HG03196 (cell line): Measurements from ENCODE around the gene LIN9.
"Not testable (repeated sequence)": the region's sequence is repeated elsewhere in the genome, so short reads cannot be mapped to it uniquely, and the experiment has no call there.

Experiments used
- ATAC-seq: cut with Tn5 transposase; IDR thresholded peaks from one replicate; pipeline ENCODE4 v1.9.1; 2021; ENCODE audit not compliant: unreplicated experiment

Gene LIN9

GRCh38 chr1:226308723-226309397 is at the start of gene LIN9:
LIN9 (minus strand) TSS chr1:226309164; CDS start chr1:226309139, 25 bp downstream.
- ATAC-seq: peak; percentile 73

- ATAC-seq: no peak
Observed at GRCh38 chr1:226357416-226357815, 48.5 kb upstream of the LIN9 start.

- peak; percentile 49 for ATAC-seq
Observed at GRCh38 chr1:226355669-226356551, 46.9 kb upstream of the LIN9 start.

GRCh38 chr1:226355016-226355415 is 46.1 kb upstream of the LIN9 start:
- no peak for ATAC-seq

- ATAC-seq: no peak
Observed at GRCh38 chr1:226353698-226354525, 44.9 kb upstream of the LIN9 start.

- ATAC-seq: no peak
Observed at GRCh38 chr1:226351709-226352108, 42.7 kb upstream of the LIN9 start.

- no peak for ATAC-seq
Observed at GRCh38 chr1:226350519-226350865, 41.5 kb upstream of the LIN9 start.

GRCh38 chr1:226349801-226350518 is 41.0 kb upstream of the LIN9 start:
- ATAC-seq: no peak

- ATAC-seq: no peak
Observed at GRCh38 chr1:226349081-226349480, 40.1 kb upstream of the LIN9 start.

GRCh38 chr1:226344441-226345259 is 35.7 kb upstream of the LIN9 start:
- ATAC-seq: no peak

GRCh38 chr1:226342656-226343055 is 33.7 kb upstream of the LIN9 start:
- no peak for ATAC-seq

- ATAC-seq: not testable (repeated sequence)
Observed at GRCh38 chr1:226340111-226340510, 31.1 kb upstream of the LIN9 start.

GRCh38 chr1:226337276-226337875 is 28.4 kb upstream of the LIN9 start:
- no peak for ATAC-seq

- ATAC-seq: no peak
Observed at GRCh38 chr1:226335661-226336060, 26.7 kb upstream of the LIN9 start.

- ATAC-seq: peak; percentile 48
Observed at GRCh38 chr1:226332947-226333346, 24.0 kb upstream of the LIN9 start.

- ATAC-seq: no peak
Observed at GRCh38 chr1:226329237-226329636, 20.3 kb upstream of the LIN9 start.

GRCh38 chr1:226327761-226328162 is 18.8 kb upstream of the LIN9 start:
- ATAC-seq: no peak

- ATAC-seq: no peak
Observed at GRCh38 chr1:226325178-226325577, 16.2 kb upstream of the LIN9 start.

GRCh38 chr1:226324479-226324878 is 15.5 kb upstream of the LIN9 start:
- ATAC-seq: no peak

GRCh38 chr1:226322986-226323385 is 14.0 kb upstream of the LIN9 start:
- no peak for ATAC-seq
